Myocyte (in vitro differentiated cells): ENCODE data around the gene RASA4B. TPM values are rescaled to one million over a fixed set of nuclear protein-coding genes. Genes with fewer than 3 reads are reported as not detected.
"Not testable (repeated sequence)": the region's sequence is repeated elsewhere in the genome, so short reads cannot be mapped to it uniquely, and the experiment has no call there.

Experiments used
- DNase-seq: peaks from one replicate; pipeline ENCODE4 v3.0.0-alpha.2; 2012; ENCODE audit warnings: low read depth
- microRNA-seq: library from miRNA; unstranded; fragments of <30 nt; microRNA quantifications from one replicate; pipeline ENCODE4, GENCODE V29; 2016
- total RNA-seq: library from RNA; depleted of rRNA; stranded (reverse); fragments of >200 nt; gene quantifications from 2 replicates; pipeline ENCODE4 v1.2.3, GENCODE V29; 2014

The RASA4B gene
- total RNA-seq, 1 donor from 2014 or later = 17.4 TPM

- DNase-seq = not testable (repeated sequence)
These were observed 62.6 kb downstream of the RASA4B start for GRCh38 chr7:102454932-102455331.

GRCh38 chr7:102454468-102454867 is 63.1 kb downstream of the RASA4B start:
- DNase-seq = no peak

GRCh38 chr7:102453319-102453718 is 64.3 kb downstream of the RASA4B start:
- no peak for DNase-seq

- no peak for DNase-seq
These were observed 65.1 kb downstream of the RASA4B start for GRCh38 chr7:102452451-102452850.

- DNase-seq = peak; percentile 83
These were observed 66.1 kb downstream of the RASA4B start for GRCh38 chr7:102451371-102452054.

GRCh38 chr7:102450242-102450641 is 67.3 kb downstream of the RASA4B start:
- DNase-seq = no peak

GRCh38 chr7:102449136-102449535 is 68.4 kb downstream of the RASA4B start:
- DNase-seq = no peak

- DNase-seq = no peak
These were observed 70.3 kb downstream of the RASA4B start for GRCh38 chr7:102447311-102447710.

GRCh38 chr7:102446387-102447156 is 71.0 kb downstream of the RASA4B start:
- no peak for DNase-seq

GRCh38 chr7:102445674-102446071 is 71.9 kb downstream of the RASA4B start:
- no peak for DNase-seq

GRCh38 chr7:102444961-102445673 is 72.5 kb downstream of the RASA4B start:
- no peak for DNase-seq

- peak; percentile 93 for DNase-seq
These were observed 77.4 kb downstream of the RASA4B start for GRCh38 chr7:102439963-102440795.

- DNase-seq = no peak
These were observed 81.5 kb downstream of the RASA4B start for GRCh38 chr7:102436118-102436517.

GRCh38 chr7:102434039-102434486 is 83.5 kb downstream of the RASA4B start:
- no peak for DNase-seq

GRCh38 chr7:102433219-102434038 is 84.1 kb downstream of the RASA4B start, which contains the start of gene ORAI2:
ORAI2 (plus strand) TSS chr7:102433575; CDS start chr7:102438957, 5,382 bp downstream.
- peak; percentile 75 for DNase-seq

Small RNA genes within 50 kb of the gene (microRNA-seq; reads per million reads assigned to microRNA genes)
- 0.48 reads per million for gene MIR4467
- gene MIR5090 = 0.65 reads per million

Other genes starting within 250 kb of the RASA4B start
- gene SH2B2, start 230.9 kb downstream of the RASA4B start, total RNA-seq = 32.1 and 51.6 TPM in 2 replicates
- not detected in 2 replicates for gene SPDYE6, start 161.3 kb downstream of the RASA4B start, total RNA-seq
- gene PRKRIP1, start 121.4 kb downstream of the RASA4B start, total RNA-seq = 36.2 and 38.9 TPM in 2 replicates
- 33.5 and 55.6 TPM in 2 replicates for gene ORAI2, start 84.2 kb downstream of the RASA4B start, total RNA-seq
- gene ALKBH4, start 52.9 kb downstream of the RASA4B start, total RNA-seq = 17.5 and 28.7 TPM in 2 replicates
- 41.3 and 52.0 TPM in 2 replicates for gene LRWD1, start 52.8 kb downstream of the RASA4B start, total RNA-seq
- gene POLR2J, start 38.9 kb downstream of the RASA4B start, total RNA-seq = 33.1 and 58.9 TPM in 2 replicates
- gene UPK3BL2, start 25.9 kb upstream of the RASA4B start, total RNA-seq = 1.9 and 4.0 TPM in 2 replicates
- not detected in 2 replicates for gene SPDYE2, start 33.4 kb upstream of the RASA4B start, total RNA-seq
- 22.6 and 26.7 TPM in 2 replicates for gene POLR2J3, start 54.8 kb upstream of the RASA4B start, total RNA-seq
- gene RASA4, start 99.0 kb upstream of the RASA4B start, total RNA-seq = 26.5 and 28.4 TPM in 2 replicates
- gene UPK3BL1, start 125.0 kb upstream of the RASA4B start, total RNA-seq = 24.1 and 25.2 TPM in 2 replicates
- gene SPDYE2B, start 132.5 kb upstream of the RASA4B start, total RNA-seq = not detected in 2 replicates
- gene POLR2J2, start 153.9 kb upstream of the RASA4B start, total RNA-seq = 4.1 and 4.5 TPM in 2 replicates
- 7.7 and 9.8 TPM in 2 replicates for gene FAM185A, start 231.2 kb upstream of the RASA4B start, total RNA-seq